HCT116 (cell line): ENCODE measurements around the gene CASP8AP2. TPM values are rescaled to one million over a fixed set of nuclear protein-coding genes. Genes with fewer than 3 reads are reported as not detected.

Experiments
- ATAC-seq: fragments of 200-7000 bp; cut with Tn5 transposase; 2 replicates; pipeline ENCODE4 v1.9.1; 2020; ENCODE audit warnings: mild to moderate bottlenecking, moderate library complexity
- BruUV-seq: library from RNA; stranded (reverse); fragments of 400-500 nt; replicated peaks from 2 replicates; lab custom pipeline; 2021; lab: Mats Ljungman, UMichigan
- CTCF ChIA-PET: fragments of 300-600 bp; sonication (Branson Sonifier 250); formaldehyde crosslinking; loops from one replicate; lab custom pipeline; 2021; ENCODE audit warnings: antibody characterized with exemption; lab: Charles Lee
- POLR2A ChIA-PET: fragments of 300-600, 350-600 bp; sonication (Branson Sonifier 250); formaldehyde crosslinking; loops from one replicate; lab custom pipeline; 2021; ENCODE audit warnings: antibody characterized with exemption; lab: Charles Lee
- RAD21 ChIA-PET, 2 experiments: fragments of 300-600 bp; sonication (Branson Sonifier 250); formaldehyde crosslinking; loops; one replicate each; lab custom pipeline; 2023; ENCODE audit warnings: low total read pairs in 2 of 2; ENCODE audit not compliant: uncharacterized antibody in 2 of 2, unreplicated experiment in 2 of 2, low non-redundant PET in 1 of 2; lab: Charles Lee
- DNase-seq: peaks from one replicate; pipeline ENCODE4 v3.0.0-alpha.2; 2010; ENCODE audit warnings: low read depth, low spot score
- H2AFZ ChIP-seq: fragments of 200-600 bp; shearing (Covaris generic), sonication (generic); 2 replicates; pipeline ENCODE4 v1.6.1; 2017; ENCODE audit warnings: low read depth, mixed run types, mixed read lengths, antibody characterized with exemption, low read length; ENCODE audit not compliant: poor library complexity, severe bottlenecking
- H3K27ac ChIP-seq: 2 replicates; pipeline ENCODE4 v1.5.1; 2012; ENCODE audit warnings: low read depth, low read length
- H3K27me3 ChIP-seq: fragments of 200-600 bp; sonication (generic); 2 replicates; pipeline ENCODE4 v1.6.1; 2016; ENCODE audit warnings: mixed run types, low read length, mixed read lengths; ENCODE audit not compliant: insufficient read depth
- H3K36me3 ChIP-seq, 2 experiments: fragments of 200-500 bp in 1 of 2; fragments of 200-600 bp in 1 of 2; sonication (Bioruptor generic) in 1 of 2; sonication (generic) in 1 of 2; 2 replicates each; pipeline versions ENCODE4 v1.5.1 to v1.6.1; 2014 to 2016; ENCODE audit warnings: low read length in 2 of 2, inconsistent platforms in 1 of 2, mixed read lengths in 1 of 2, mixed run types in 1 of 2; ENCODE audit not compliant: insufficient read depth in 2 of 2, control insufficient read depth in 1 of 2
- H3K4me1 ChIP-seq, 2 experiments: fragments of 200-600 bp in 1 of 2; sonication (generic) in 1 of 2; 2 replicates each; pipeline versions ENCODE4 v1.5.1 to v1.6.1; 2012 to 2017; ENCODE audit warnings: low read length in 2 of 2, inconsistent platforms in 1 of 2, mild to moderate bottlenecking in 1 of 2, mixed read lengths in 1 of 2, mixed run types in 1 of 2, moderate library complexity in 1 of 2; ENCODE audit not compliant: insufficient read depth in 2 of 2, control insufficient read depth in 1 of 2
- H3K4me2 ChIP-seq: fragments of 200-600 bp; sonication (generic); 2 replicates; pipeline ENCODE4 v1.6.1; 2017; ENCODE audit warnings: mixed run types, low read length, mixed read lengths
- H3K4me3 ChIP-seq, 2 experiments: fragments of 200-600 bp in 1 of 2; sonication (generic) in 1 of 2; replicated peaks in 1 of 2; 2 replicates each; pipeline ENCODE4 v1.5.1; 2011 to 2016; ENCODE audit warnings: low read length in 2 of 2, control low read depth in 1 of 2, low read depth in 1 of 2, mild to moderate bottlenecking in 1 of 2, mixed read lengths in 1 of 2, mixed run types in 1 of 2
- H3K79me2 ChIP-seq: fragments of 200-600 bp; sonication (generic); 2 replicates; pipeline ENCODE4 v1.6.1; 2017; ENCODE audit warnings: mild to moderate bottlenecking, mixed run types, low read length, moderate library complexity, mixed read lengths; ENCODE audit not compliant: insufficient read depth
- H3K9ac ChIP-seq: fragments of 200-600 bp; sonication (generic); 2 replicates; pipeline ENCODE4 v1.6.1; 2016; ENCODE audit warnings: low read length, mixed read lengths
- H3K9me2 ChIP-seq: fragments of 200-600 bp; sonication (generic), shearing (Covaris generic); 2 replicates; pipeline ENCODE4 v1.6.1; 2017; ENCODE audit warnings: mixed run types, mild to moderate bottlenecking, moderate library complexity; ENCODE audit not compliant: insufficient read depth
- H3K9me3 ChIP-seq, 2 experiments: fragments of 200-500 bp in 1 of 2; fragments of 200-600 bp in 1 of 2; sonication (Bioruptor generic) in 1 of 2; sonication (generic) in 1 of 2; 2 replicates each; pipeline ENCODE4 v1.6.1; 2014 to 2017; ENCODE audit warnings: low read length in 2 of 2, mixed read lengths in 2 of 2, inconsistent platforms in 1 of 2, low read depth in 1 of 2, mild to moderate bottlenecking in 1 of 2, mixed run types in 1 of 2, moderate library complexity in 1 of 2; ENCODE audit not compliant: control insufficient read depth in 1 of 2, insufficient read depth in 1 of 2
- H4K20me1 ChIP-seq: fragments of 200-600 bp; sonication (generic), shearing (Covaris generic); 2 replicates; pipeline ENCODE4 v1.6.1; 2017; ENCODE audit warnings: mixed run types, mild to moderate bottlenecking, moderate library complexity; ENCODE audit not compliant: insufficient read depth
- ATF3 ChIP-seq: IDR thresholded peaks from 2 replicates; pipeline ENCODE4 v1.6.1; 2012
- CBX3 ChIP-seq: IDR thresholded peaks from 2 replicates; pipeline ENCODE4 v1.6.1; 2012; ENCODE audit warnings: low read depth
- CEBPB ChIP-seq: IDR thresholded peaks from 2 replicates; pipeline ENCODE4 v1.6.1; 2012; ENCODE audit warnings: low read depth
- EGR1 ChIP-seq: IDR thresholded peaks from 2 replicates; pipeline ENCODE4 v1.6.1; 2012; ENCODE audit warnings: low read depth
- ELF1 ChIP-seq: IDR thresholded peaks from 2 replicates; pipeline ENCODE4 v1.6.1; 2012; ENCODE audit warnings: low read depth, borderline replicate concordance
- JUND ChIP-seq: IDR thresholded peaks from 2 replicates; pipeline ENCODE4 v1.6.1; 2012
- MAX ChIP-seq: IDR thresholded peaks from 2 replicates; pipeline ENCODE4 v1.6.1; 2012
- POLR2AphosphoS5 ChIP-seq: IDR thresholded peaks from 2 replicates; pipeline ENCODE4 v1.6.1; 2011; ENCODE audit warnings: mild to moderate bottlenecking, low read depth, low read length, moderate library complexity
- RAD21 ChIP-seq: IDR thresholded peaks from 2 replicates; pipeline ENCODE4 v1.6.1; 2012; ENCODE audit warnings: low read depth, mild to moderate bottlenecking
- TCF7L2 ChIP-seq: IDR thresholded peaks from 2 replicates; pipeline ENCODE4 v1.7.0; 2011; ENCODE audit warnings: borderline replicate concordance, inconsistent platforms; ENCODE audit not compliant: insufficient read depth, insufficient read length; ENCODE audit errors: extremely low read depth
- YY1 ChIP-seq: IDR thresholded peaks from 2 replicates; pipeline ENCODE4 v1.6.1; 2011; ENCODE audit warnings: low read length, low read depth, moderate library complexity, mild to moderate bottlenecking; ENCODE audit not compliant: insufficient replicate concordance; ENCODE audit errors: extremely low read depth
- ZBTB33 ChIP-seq: IDR thresholded peaks from 2 replicates; pipeline ENCODE4 v1.6.1; 2011; ENCODE audit warnings: mild to moderate bottlenecking, low read length, moderate library complexity; ENCODE audit not compliant: insufficient replicate concordance; ENCODE audit errors: extremely low read depth
- ZFX ChIP-seq: fragments of 450-650 bp; IDR thresholded peaks from 2 replicates; pipeline ENCODE4 v1.6.1; 2017
- intact Hi-C: fragments of 100-400 bp; cut with micrococcal nuclease; formaldehyde crosslinking; loops from 2 replicates; pipeline ENCODE4 v1.10.0; 2022
- total RNA-seq: library from RNA; stranded (reverse); gene quantifications from one replicate; pipeline ENCODE4 v1.2.1, GENCODE V29; 2021; ENCODE audit not compliant: unreplicated experiment

The CASP8AP2 gene
- total RNA-seq, 1 experiment from 2014 or later, result 18.6 TPM

- no peaks in the 10 kb centered on the region for H3K4me1 ChIP-seq
- intact Hi-C loops, result no loop called here
- H3K9me2 ChIP-seq, result no peaks in the 10 kb centered on the region
- DNase-seq (no peak), ATAC-seq (no peak)
- no peaks in the 10 kb centered on the region for H3K9me3 ChIP-seq
- H3K36me3 ChIP-seq, result no peaks in the 10 kb centered on the region
- peaks cover 7% of the 10 kb centered on the region; the same call in 1 of the 2 replicates for H3K27me3 ChIP-seq
- no TSS peak for BruUV-seq
- ChIA-PET POLR2A (no interaction called here), CTCF (no interaction called here), RAD21 (no interaction called here)
- H3K79me2 ChIP-seq, result no peaks in the 10 kb centered on the region
- H3K9ac ChIP-seq, result no peak within 1 kb of the TSS
- TF ChIP-seq YY1 (no peak), POLR2AphosphoS5 (no peak), MAX (no peak), CEBPB (no peak), ZFX (no peak), EGR1 (no peak), ATF3 (no peak), ZBTB33 (no peak), ELF1 (no peak), JUND (no peak), RAD21 (no peak), TCF7L2 (no peak), CBX3 (no peak)
- H2AFZ ChIP-seq, result no peak within 1 kb of the TSS
- H3K4me3 ChIP-seq, result no peak within 1 kb of the TSS
- H3K27ac ChIP-seq, result no peak within 1 kb of the TSS
- no peaks in the 10 kb centered on the region for H4K20me1 ChIP-seq
- no peak within 1 kb of the TSS for H3K4me2 ChIP-seq
Observed at GRCh38 chr6:89894169-89894568, 64.5 kb downstream of the CASP8AP2 start, which contains the start of gene GJA10. GJA10 (plus strand) TSS chr6:89894469; CDS start chr6:89894469, 0 bp downstream.
